Activated CD8-positive, alpha-beta memory T cell treated with anti-CD3 and anti-CD28 coated beads, Interleukin-2, amount 50 U/mL, for 4 hours (primary cell): ENCODE data around the gene TBX18.

Experiments
- DNase-seq: peaks from one replicate; pipeline ENCODE4 v3.0.0-alpha.2; 2020

TBX18 gene

GRCh38 chr6:84764332-84765049 lies at the start of gene TBX18:
TBX18 (minus strand) TSS chr6:84764598; CDS start chr6:84764181, 417 bp downstream.
- DNase-seq = no peak

- no peak for DNase-seq
Observed at GRCh38 chr6:84811351-84811750, 47.0 kb upstream of the TBX18 start.

GRCh38 chr6:84809455-84809854 lies 45.1 kb upstream of the TBX18 start:
- DNase-seq = no peak

- no peak for DNase-seq
Observed at GRCh38 chr6:84808491-84809061, 44.2 kb upstream of the TBX18 start.

- DNase-seq = no peak
Observed at GRCh38 chr6:84805145-84805544, 40.7 kb upstream of the TBX18 start.

GRCh38 chr6:84804720-84805119 lies 40.3 kb upstream of the TBX18 start:
- DNase-seq = no peak

- no peak for DNase-seq
Observed at GRCh38 chr6:84801250-84801649, 36.9 kb upstream of the TBX18 start.

GRCh38 chr6:84798257-84798656 lies 33.9 kb upstream of the TBX18 start:
- no peak for DNase-seq

GRCh38 chr6:84796343-84796742 lies 31.9 kb upstream of the TBX18 start:
- no peak for DNase-seq

- no peak for DNase-seq
Observed at GRCh38 chr6:84791927-84792326, 27.5 kb upstream of the TBX18 start.

GRCh38 chr6:84791233-84791632 lies 26.8 kb upstream of the TBX18 start:
- DNase-seq = no peak

- DNase-seq = no peak
Observed at GRCh38 chr6:84789170-84789569, 24.8 kb upstream of the TBX18 start.

GRCh38 chr6:84788689-84789088 lies 24.3 kb upstream of the TBX18 start:
- no peak for DNase-seq

- DNase-seq = no peak
Observed at GRCh38 chr6:84785671-84786070, 21.3 kb upstream of the TBX18 start.

GRCh38 chr6:84779917-84780316 lies 15.5 kb upstream of the TBX18 start:
- DNase-seq = no peak

- no peak for DNase-seq
Observed at GRCh38 chr6:84779380-84779779, 15.0 kb upstream of the TBX18 start.

- DNase-seq = no peak
Observed at GRCh38 chr6:84777888-84778287, 13.5 kb upstream of the TBX18 start.

- no peak for DNase-seq
Observed at GRCh38 chr6:84776392-84776791, 12.0 kb upstream of the TBX18 start.

- no peak for DNase-seq
Observed at GRCh38 chr6:84775751-84776150, 11.4 kb upstream of the TBX18 start.

GRCh38 chr6:84774985-84775284 lies 10.5 kb upstream of the TBX18 start:
- DNase-seq = no peak

GRCh38 chr6:84774157-84774984 lies 10.0 kb upstream of the TBX18 start:
- no peak for DNase-seq

- DNase-seq = no peak
Observed at GRCh38 chr6:84773431-84774156, 9.2 kb upstream of the TBX18 start.

GRCh38 chr6:84773133-84773430 lies 8.7 kb upstream of the TBX18 start:
- no peak for DNase-seq
